ENCODE data around the gene SAMD3. TPM values are rescaled to one million over a fixed set of nuclear protein-coding genes. Genes with fewer than 3 reads are reported as not detected.

Gene SAMD3
- total and polyA plus RNA-seq, 2 of the 13 experiments (the other 11 are each of a cell fraction or from before 2014, with no cell fraction given): not detected

DNA sequence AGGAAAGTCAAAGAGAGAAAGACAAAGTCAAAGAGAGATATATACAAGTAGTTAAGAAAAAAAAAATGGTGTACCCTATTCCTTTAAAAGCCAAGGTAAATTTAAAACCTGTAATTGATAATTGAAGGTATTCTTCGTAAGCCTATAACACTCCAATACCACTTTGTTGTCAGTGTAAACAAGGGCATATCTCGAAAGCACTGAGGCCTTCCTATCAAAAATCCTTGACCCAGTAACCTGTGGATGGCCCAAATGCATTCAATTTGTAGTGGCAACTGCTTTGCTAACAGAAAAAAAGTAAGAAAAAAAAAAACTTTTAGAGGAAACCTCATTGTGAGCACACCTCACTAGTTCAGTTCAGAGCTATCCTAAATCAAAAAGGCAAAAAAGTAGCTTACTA lies 39.3 kb upstream of the SAMD3 start:
- Histone ChIP-seq H3K9me3 (ENCODE audit: low read length) (peaks cover 18% of the 10 kb centered on the region), H3K27me3 (ENCODE audit: control insufficient read depth in 1 of 2, insufficient read depth in 2 of 2, low read length in 2 of 2) (no peaks in the 10 kb centered on the region; a peak in 1 of 5 replicates), H3K4me3 (replicated peaks in 1 of 3; ENCODE audit: insufficient read depth in 1 of 3, low read depth in 2 of 3, low read length in 3 of 3) (no peak overlapping the region), H3K27ac (ENCODE audit: extremely low read length, insufficient read depth, low read length) (no peak overlapping the region), H3K36me3 (replicated peaks in 1 of 2; ENCODE audit: control insufficient read depth in 1 of 2, insufficient read depth in 2 of 2, low read length in 2 of 2) (no peaks in the 10 kb centered on the region), H4K20me1 (ENCODE audit: insufficient read depth, low read length) (no peaks in the 10 kb centered on the region), H3K4me2 (ENCODE audit: low read depth, low read length) (no peak overlapping the region), H2AFZ (ENCODE audit: low read length) (no peak overlapping the region), H3K4me1 (ENCODE audit: insufficient read depth, low read length) (no peaks in the 10 kb centered on the region), H3K79me2 (ENCODE audit: insufficient read depth, low read length) (no peaks in the 10 kb centered on the region), H3K9ac (ENCODE audit: insufficient read depth, low read depth, low read length) (no peak overlapping the region)
- intact Hi-C loops (cut with micrococcal nuclease; ENCODE audit: unreplicated experiment): no loop called here
- POLR2A ChIA-PET: no interaction called here
- FAIRE-seq (no peak), DNase-seq (ENCODE audit: low spot score) (no peak), ATAC-seq (no peak)
- in situ Hi-C loops (cut with HindIII; ENCODE audit: extremely low pct_ligation_motif_present, low pct_unique_long_range_greater_than_20kb): no loop called here
- WGBS (ENCODE audit: low lambda C conversion rate): 9% methylated on average over 2 of the region's 2 CpGs
- CTCF ChIA-PET (ENCODE audit: low intra/inter-chr PET ratio, low total read pairs): no interaction called here
- BruUV-seq (replicated peaks): no TSS peak
- no peak for TF ChIP-seq ZNF234 (CRISPR knock-in tag; conservative IDR thresholded peaks at IDR 0.05)
- no peak for TF ChIP-seq ZNF790 (CRISPR knock-in tag; IDR thresholded peaks at IDR 0.05; ENCODE audit: borderline replicate concordance)
- TF ChIP-seq, protein P1, sequence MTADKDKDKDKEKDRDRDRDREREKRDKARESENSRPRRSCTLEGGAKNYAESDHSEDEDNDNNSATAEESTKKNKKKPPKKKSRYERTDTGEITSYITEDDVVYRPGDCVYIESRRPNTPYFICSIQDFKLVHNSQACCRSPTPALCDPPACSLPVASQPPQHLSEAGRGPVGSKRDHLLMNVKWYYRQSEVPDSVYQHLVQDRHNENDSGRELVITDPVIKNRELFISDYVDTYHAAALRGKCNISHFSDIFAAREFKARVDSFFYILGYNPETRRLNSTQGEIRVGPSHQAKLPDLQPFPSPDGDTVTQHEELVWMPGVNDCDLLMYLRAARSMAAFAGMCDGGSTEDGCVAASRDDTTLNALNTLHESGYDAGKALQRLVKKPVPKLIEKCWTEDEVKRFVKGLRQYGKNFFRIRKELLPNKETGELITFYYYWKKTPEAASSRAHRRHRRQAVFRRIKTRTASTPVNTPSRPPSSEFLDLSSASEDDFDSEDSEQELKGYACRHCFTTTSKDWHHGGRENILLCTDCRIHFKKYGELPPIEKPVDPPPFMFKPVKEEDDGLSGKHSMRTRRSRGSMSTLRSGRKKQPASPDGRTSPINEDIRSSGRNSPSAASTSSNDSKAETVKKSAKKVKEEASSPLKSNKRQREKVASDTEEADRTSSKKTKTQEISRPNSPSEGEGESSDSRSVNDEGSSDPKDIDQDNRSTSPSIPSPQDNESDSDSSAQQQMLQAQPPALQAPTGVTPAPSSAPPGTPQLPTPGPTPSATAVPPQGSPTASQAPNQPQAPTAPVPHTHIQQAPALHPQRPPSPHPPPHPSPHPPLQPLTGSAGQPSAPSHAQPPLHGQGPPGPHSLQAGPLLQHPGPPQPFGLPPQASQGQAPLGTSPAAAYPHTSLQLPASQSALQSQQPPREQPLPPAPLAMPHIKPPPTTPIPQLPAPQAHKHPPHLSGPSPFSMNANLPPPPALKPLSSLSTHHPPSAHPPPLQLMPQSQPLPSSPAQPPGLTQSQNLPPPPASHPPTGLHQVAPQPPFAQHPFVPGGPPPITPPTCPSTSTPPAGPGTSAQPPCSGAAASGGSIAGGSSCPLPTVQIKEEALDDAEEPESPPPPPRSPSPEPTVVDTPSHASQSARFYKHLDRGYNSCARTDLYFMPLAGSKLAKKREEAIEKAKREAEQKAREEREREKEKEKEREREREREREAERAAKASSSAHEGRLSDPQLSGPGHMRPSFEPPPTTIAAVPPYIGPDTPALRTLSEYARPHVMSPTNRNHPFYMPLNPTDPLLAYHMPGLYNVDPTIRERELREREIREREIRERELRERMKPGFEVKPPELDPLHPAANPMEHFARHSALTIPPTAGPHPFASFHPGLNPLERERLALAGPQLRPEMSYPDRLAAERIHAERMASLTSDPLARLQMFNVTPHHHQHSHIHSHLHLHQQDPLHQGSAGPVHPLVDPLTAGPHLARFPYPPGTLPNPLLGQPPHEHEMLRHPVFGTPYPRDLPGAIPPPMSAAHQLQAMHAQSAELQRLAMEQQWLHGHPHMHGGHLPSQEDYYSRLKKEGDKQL (CRISPR knock-in tag; IDR thresholded peaks at IDR 0.05; ENCODE audit: low read depth): no peak
- TF ChIP-seq BCL6 (CRISPR knock-in tag; IDR thresholded peaks at IDR 0.05): peak; percentile 54; the same call in 1 of the 2 replicates
- no peak for TF ChIP-seq ETV5 (CRISPR knock-in tag; IDR thresholded peaks at IDR 0.05; ENCODE audit: borderline replicate concordance)
- TF ChIP-seq, protein P2, sequence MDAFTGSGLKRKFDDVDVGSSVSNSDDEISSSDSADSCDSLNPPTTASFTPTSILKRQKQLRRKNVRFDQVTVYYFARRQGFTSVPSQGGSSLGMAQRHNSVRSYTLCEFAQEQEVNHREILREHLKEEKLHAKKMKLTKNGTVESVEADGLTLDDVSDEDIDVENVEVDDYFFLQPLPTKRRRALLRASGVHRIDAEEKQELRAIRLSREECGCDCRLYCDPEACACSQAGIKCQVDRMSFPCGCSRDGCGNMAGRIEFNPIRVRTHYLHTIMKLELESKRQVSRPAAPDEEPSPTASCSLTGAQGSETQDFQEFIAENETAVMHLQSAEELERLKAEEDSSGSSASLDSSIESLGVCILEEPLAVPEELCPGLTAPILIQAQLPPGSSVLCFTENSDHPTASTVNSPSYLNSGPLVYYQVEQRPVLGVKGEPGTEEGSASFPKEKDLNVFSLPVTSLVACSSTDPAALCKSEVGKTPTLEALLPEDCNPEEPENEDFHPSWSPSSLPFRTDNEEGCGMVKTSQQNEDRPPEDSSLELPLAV (CRISPR knock-in tag; conservative IDR thresholded peaks at IDR 0.05; ENCODE audit: low read depth): no peak
- no peak for TF ChIP-seq SAP130 (CRISPR knock-in tag; IDR thresholded peaks at IDR 0.05; ENCODE audit: low read depth)
- TF ChIP-seq CREM (IDR thresholded peaks at IDR 0.05): no peak
- no peak for TF ChIP-seq CREM (CRISPR knock-in tag; IDR thresholded peaks at IDR 0.05)
- TF ChIP-seq, protein P3, sequence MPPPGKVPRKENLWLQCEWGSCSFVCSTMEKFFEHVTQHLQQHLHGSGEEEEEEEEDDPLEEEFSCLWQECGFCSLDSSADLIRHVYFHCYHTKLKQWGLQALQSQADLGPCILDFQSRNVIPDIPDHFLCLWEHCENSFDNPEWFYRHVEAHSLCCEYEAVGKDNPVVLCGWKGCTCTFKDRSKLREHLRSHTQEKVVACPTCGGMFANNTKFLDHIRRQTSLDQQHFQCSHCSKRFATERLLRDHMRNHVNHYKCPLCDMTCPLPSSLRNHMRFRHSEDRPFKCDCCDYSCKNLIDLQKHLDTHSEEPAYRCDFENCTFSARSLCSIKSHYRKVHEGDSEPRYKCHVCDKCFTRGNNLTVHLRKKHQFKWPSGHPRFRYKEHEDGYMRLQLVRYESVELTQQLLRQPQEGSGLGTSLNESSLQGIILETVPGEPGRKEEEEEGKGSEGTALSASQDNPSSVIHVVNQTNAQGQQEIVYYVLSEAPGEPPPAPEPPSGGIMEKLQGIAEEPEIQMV (CRISPR knock-in tag; IDR thresholded peaks at IDR 0.05; ENCODE audit: low read depth): no peak
- TF ChIP-seq, protein P4, sequence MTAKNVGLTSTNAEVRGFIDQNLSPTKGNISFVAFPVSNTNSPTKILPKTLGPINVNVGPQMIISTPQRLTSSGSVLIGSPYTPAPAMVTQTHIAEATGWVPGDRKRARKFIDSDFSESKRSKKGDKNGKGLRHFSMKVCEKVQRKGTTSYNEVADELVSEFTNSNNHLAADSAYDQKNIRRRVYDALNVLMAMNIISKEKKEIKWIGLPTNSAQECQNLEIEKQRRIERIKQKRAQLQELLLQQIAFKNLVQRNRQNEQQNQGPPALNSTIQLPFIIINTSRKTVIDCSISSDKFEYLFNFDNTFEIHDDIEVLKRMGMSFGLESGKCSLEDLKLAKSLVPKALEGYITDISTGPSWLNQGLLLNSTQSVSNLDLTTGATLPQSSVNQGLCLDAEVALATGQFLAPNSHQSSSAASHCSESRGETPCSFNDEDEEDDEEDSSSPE (CRISPR knock-in tag; IDR thresholded peaks at IDR 0.05): no peak
- TF ChIP-seq RARA (CRISPR knock-in tag; IDR thresholded peaks at IDR 0.05): peak; percentile 58; the same call in 1 of the 2 replicates
- no peak for TF ChIP-seq ZNF484 (CRISPR knock-in tag; IDR thresholded peaks at IDR 0.05; ENCODE audit: borderline replicate concordance, low read depth)
- TF ChIP-seq KDM4B (CRISPR knock-in tag; IDR thresholded peaks at IDR 0.05): no peak
- TF ChIP-seq, protein P5, sequence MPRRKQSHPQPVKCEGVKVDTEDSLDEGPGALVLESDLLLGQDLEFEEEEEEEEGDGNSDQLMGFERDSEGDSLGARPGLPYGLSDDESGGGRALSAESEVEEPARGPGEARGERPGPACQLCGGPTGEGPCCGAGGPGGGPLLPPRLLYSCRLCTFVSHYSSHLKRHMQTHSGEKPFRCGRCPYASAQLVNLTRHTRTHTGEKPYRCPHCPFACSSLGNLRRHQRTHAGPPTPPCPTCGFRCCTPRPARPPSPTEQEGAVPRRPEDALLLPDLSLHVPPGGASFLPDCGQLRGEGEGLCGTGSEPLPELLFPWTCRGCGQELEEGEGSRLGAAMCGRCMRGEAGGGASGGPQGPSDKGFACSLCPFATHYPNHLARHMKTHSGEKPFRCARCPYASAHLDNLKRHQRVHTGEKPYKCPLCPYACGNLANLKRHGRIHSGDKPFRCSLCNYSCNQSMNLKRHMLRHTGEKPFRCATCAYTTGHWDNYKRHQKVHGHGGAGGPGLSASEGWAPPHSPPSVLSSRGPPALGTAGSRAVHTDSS (CRISPR knock-in tag; conservative IDR thresholded peaks at IDR 0.05): no peak
